Effector memory CD4-positive, alpha-beta T cell (primary cell): Measurements from ENCODE around the gene PTCHD1.

Experiments
- DNase-seq, 3 donors: peaks; one replicate each; pipeline ENCODE4 v3.0.0-alpha.2; 2020
- H3K27ac ChIP-seq: 2 replicates; pipeline ENCODE4 v1.7.0; 2013; ENCODE audit warnings: mild to moderate bottlenecking, low read length, moderate library complexity; ENCODE audit not compliant: insufficient read depth, poor library complexity, severe bottlenecking
- H3K27me3 ChIP-seq: replicated peaks from 2 replicates; pipeline ENCODE4 v1.7.0; 2013; ENCODE audit warnings: mild to moderate bottlenecking, low read length; ENCODE audit not compliant: insufficient read depth, control insufficient read depth, poor library complexity, severe bottlenecking
- H3K36me3 ChIP-seq: 2 replicates; pipeline ENCODE4 v1.7.0; 2013; ENCODE audit warnings: mild to moderate bottlenecking, low read length, moderate library complexity; ENCODE audit not compliant: control insufficient read depth, insufficient read depth
- H3K4me1 ChIP-seq: 2 replicates; pipeline ENCODE4 v1.7.0; 2013; ENCODE audit warnings: low read length, mild to moderate bottlenecking; ENCODE audit not compliant: control insufficient read depth, insufficient read depth, poor library complexity, severe bottlenecking
- H3K4me3 ChIP-seq: 2 replicates; pipeline ENCODE4 v1.7.0; 2013; ENCODE audit warnings: low read length, low read depth, mild to moderate bottlenecking; ENCODE audit not compliant: insufficient read depth, poor library complexity, severe bottlenecking
- H3K9me3 ChIP-seq: 2 replicates; pipeline ENCODE4 v1.7.0; 2013; ENCODE audit warnings: mild to moderate bottlenecking, low read length, moderate library complexity; ENCODE audit not compliant: control insufficient read depth

PTCHD1 gene

DNA sequence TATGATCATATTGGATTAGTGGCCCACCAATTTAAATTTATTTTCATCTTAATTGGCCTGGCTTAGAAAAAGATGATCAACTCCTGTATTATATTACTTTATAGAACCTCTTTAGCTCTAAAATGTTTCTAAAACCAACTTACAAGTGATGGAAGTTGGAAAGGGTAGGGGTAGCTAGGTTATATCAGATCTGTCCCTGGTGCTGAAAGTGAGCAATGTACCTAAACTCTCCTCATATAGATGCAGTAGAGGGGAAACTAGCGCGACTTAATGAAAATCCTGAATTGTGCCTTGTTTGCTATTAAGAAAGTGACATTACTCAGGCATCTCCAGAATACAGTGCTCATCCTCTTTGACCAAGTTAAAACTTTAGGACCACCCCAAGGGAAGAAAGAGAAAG, 7.5 kb upstream of the PTCHD1 start:
- DNase-seq, result no peak
- Histone ChIP-seq H3K9me3 (no peaks in the 10 kb centered on the region), H3K36me3 (no peaks in the 10 kb centered on the region), H3K4me1 (no peaks in the 10 kb centered on the region), H3K27me3 (no peaks in the 10 kb centered on the region), H3K4me3 (no peak overlapping the region), H3K27ac (no peak overlapping the region)

DNA sequence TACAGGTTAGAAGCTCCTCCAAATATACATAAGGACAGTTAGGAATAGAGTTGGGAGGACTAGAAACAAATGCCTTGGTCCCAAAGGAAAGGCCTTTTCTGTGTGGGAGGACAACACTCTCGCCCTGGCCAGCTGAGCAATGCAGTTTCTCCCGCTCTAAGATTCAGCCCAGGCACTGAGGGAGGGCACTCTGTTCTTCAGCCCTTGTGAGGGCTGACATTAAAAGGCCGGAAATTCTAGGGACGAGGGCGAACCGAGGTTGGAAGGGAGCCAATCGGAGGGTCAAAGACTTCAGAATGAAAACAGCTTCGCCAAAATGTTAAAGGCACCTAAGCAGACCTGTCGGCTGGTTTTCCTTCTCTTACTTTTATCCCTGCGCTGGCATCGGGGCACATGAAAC, 2.9 kb upstream of the PTCHD1 start:
- no peaks in the 10 kb centered on the region for H3K9me3 ChIP-seq
- no peak overlapping the region for H3K4me3 ChIP-seq
- H3K27me3 ChIP-seq, result no peaks in the 10 kb centered on the region

DNA sequence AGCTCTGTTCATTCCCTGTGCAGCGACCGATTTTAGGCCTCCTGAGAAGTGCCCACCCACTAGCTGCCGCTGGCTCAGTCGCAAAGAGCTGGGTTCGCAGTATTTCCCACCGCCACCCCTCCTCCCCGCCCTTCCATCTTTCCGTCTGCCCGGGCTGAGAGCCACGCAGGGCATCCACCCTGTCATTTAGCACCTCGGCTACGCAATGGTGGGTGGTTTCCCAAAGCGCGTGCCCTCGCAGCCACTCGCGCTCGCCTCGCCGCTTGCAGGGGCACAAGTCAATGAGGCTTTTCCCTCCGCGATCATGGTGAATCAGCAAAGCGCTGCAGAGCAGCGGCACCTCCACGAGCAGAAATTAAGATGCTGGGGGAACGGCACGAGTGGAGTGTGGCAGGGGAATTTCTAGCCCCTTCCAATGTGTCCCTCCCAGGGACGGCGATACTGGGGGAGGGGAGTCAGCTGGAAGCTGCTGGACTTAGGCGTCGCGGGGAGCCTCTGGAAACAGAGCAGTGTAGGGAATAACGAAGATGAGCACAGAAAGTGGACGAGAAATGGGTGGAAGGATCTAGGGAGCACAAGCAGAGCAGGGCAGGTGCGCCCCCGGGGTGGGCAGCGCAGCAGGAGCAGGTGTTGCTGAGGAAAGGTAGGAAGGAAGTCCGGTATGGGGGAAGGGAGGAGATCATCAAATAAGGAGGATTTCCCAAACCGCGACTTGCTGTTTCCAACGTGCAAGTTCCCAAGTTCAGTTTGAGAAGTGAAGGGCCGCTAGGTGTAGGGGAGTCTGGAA, 2.4 kb upstream of the PTCHD1 start:
- H3K9me3 ChIP-seq, result no peaks in the 10 kb centered on the region
- DNase-seq, result no peak
- no peaks in the 10 kb centered on the region for H3K4me1 ChIP-seq
- no peaks in the 10 kb centered on the region for H3K27me3 ChIP-seq
- no peaks in the 10 kb centered on the region for H3K36me3 ChIP-seq
- no peak overlapping the region for H3K4me3 ChIP-seq
- H3K27ac ChIP-seq, result no peak overlapping the region

More for the DNA sequence above, 2.9 kb upstream of the PTCHD1 start:
- DNase-seq, result no peak
- Histone ChIP-seq H3K4me1 (no peaks in the 10 kb centered on the region), H3K36me3 (no peaks in the 10 kb centered on the region), H3K27ac (no peak overlapping the region)

DNA sequence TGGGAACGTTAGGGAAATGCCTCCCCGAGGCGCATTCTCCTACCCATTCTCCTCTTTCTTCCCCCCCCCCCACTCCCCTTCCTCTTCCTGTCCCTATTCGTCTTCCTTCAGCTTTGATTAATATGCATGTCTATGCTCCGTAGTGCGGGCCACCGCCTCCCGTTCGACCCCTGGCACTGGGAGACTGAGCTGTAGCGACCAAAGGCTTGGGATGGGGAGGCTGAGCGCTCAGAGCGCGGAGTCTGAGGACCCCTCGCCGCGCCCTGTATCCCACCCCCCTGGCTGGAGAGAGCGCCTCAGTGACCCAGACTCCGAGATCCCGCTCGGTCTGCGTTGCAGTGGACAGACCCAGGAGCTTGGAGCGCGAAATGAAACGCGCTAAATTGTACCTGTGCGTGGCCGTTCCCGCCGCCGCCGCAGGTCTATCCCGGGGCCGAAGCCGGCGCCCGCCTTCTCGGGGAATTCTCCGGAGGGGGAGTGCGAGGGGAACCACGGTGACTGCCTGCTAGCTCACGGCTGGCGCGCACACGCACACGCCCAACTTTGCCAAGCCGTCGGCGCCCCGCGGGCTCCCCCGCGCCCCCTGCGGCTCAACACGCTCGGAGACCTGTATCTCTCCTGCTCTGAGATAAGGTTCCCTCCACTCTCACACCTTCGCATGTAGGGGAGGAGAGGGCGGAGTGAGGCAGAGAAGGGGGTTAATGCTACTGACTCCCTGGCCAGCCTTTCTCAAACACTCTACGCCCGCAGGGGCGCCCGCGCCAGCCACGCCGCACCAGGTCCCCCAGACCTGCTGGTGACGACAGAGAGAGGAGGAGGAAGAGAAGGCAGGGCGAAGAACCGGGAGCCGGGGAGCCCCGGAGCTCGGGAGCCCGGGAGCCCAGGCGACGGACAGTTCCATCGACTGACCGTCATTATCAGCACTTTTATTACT, 1.5 kb upstream of the PTCHD1 start:
- Histone ChIP-seq H3K27me3 (no peaks in the 10 kb centered on the region), H3K4me3 (no peak overlapping the region), H3K4me1 (no peaks in the 10 kb centered on the region), H3K9me3 (no peaks in the 10 kb centered on the region), H3K36me3 (no peaks in the 10 kb centered on the region), H3K27ac (no peak overlapping the region)
- DNase-seq, result no peak

DNA sequence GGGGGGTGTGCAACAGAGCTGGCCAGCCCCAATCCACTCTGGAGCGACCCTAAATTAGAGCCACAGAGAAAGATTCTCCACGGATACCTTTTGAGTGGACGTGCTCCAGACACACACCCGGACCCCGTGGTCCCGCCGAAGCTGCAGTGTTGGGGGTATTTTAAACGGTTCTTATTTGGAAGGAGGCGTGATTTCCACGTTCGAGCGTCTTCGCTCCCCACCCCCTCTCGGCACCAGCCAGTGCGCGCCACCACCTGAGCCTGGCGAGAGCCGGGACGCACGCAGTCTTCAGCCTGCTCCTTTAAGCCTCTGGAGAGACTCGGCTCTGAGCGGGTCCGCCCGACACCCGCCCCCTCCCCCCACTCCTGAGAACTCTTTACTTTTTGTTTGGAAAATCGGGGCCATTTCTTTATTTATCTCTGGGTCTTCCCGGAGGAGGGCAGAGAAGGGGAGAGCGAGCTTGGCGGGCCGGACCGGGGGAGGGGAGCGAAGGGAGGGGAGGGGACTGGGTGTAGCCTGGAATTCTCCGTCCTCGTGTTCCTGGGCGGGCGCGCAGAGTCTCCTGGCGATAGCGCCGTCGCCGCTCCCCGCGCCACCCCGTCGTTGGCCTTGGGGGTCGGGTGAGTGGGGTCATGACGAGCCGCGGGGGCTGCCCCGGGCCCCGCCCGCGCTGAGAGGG, 668 bp upstream of the PTCHD1 start:
- Histone ChIP-seq H3K27me3 (no peaks in the 10 kb centered on the region), H3K27ac (no peak overlapping the region), H3K9me3 (no peaks in the 10 kb centered on the region), H3K36me3 (no peaks in the 10 kb centered on the region), H3K4me1 (no peaks in the 10 kb centered on the region), H3K4me3 (no peak overlapping the region)
- no peak for DNase-seq

DNA sequence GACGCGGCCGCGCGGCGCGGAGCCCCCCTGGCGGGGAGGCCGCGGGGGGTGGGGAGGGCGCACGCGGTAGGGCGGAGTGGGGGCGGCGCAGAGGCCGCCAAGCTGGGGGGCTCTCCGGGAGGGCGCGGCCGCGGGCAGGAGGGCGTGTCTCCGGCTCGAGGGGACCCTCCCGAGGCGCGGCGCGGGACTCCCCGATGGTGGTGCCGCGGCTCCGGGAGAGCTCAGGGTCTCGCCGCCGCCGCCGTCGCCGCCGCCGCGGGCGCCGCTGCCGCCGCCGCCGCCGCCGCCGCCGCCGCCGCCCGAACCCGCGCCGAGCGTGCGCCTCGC, 165 bp upstream of the PTCHD1 start:
- H3K36me3 ChIP-seq, result no peaks in the 10 kb centered on the region
- no peak overlapping the region for H3K27ac ChIP-seq
- no peak for DNase-seq
- no peak overlapping the region for H3K4me3 ChIP-seq
- H3K9me3 ChIP-seq, result no peaks in the 10 kb centered on the region
- no peaks in the 10 kb centered on the region for H3K4me1 ChIP-seq
- H3K27me3 ChIP-seq, result no peaks in the 10 kb centered on the region

DNA sequence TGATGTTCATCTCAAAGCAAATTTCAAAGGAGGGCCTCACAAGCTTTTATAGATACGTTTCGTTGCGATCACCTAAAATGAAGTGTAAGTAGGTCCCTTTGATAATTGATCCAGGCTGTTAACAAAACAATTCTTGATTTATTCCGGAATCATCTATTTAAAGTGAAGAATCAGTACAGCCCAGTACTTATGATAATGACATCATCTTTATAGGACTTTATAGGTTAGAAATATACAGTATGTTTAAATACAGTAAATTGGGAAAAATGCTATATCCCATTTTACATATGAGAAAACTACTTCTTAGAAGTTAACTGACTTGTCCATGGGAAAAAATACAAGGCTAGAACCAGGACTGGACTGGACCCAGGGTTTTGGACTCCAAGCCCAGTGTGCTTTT, 3.7 kb downstream of the PTCHD1 start:
- H3K27me3 ChIP-seq, result no peaks in the 10 kb centered on the region
- no peaks in the 10 kb centered on the region for H3K9me3 ChIP-seq
- no peaks in the 10 kb centered on the region for H3K36me3 ChIP-seq
- no peak overlapping the region for H3K4me3 ChIP-seq
- H3K4me1 ChIP-seq, result no peaks in the 10 kb centered on the region
- H3K27ac ChIP-seq, result no peak overlapping the region
- DNase-seq, result no peak

DNA sequence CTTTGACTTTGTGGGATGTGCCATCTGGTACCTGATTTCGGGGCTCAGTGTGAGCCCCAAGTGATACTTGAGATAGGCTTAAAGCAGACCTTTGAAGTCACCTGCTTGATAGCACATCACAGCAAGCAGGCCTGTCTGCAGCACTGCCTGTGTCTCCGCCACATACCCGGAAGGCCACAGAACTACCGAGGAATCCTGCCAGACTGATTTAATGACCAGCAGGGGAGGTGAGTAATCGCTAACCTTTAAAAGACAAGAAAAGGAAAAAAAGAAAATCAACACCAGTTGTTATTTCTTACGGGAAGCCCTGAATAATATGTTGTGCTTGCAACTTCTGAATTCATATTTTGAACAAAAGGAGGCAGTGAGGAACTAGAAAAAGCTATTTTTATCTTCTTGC, 6.8 kb downstream of the PTCHD1 start:
- no peaks in the 10 kb centered on the region for H3K9me3 ChIP-seq
- no peak overlapping the region for H3K4me3 ChIP-seq
- no peaks in the 10 kb centered on the region for H3K4me1 ChIP-seq
- DNase-seq, result no peak
- no peak overlapping the region for H3K27ac ChIP-seq
- H3K36me3 ChIP-seq, result no peaks in the 10 kb centered on the region
- H3K27me3 ChIP-seq, result no peaks in the 10 kb centered on the region

DNA sequence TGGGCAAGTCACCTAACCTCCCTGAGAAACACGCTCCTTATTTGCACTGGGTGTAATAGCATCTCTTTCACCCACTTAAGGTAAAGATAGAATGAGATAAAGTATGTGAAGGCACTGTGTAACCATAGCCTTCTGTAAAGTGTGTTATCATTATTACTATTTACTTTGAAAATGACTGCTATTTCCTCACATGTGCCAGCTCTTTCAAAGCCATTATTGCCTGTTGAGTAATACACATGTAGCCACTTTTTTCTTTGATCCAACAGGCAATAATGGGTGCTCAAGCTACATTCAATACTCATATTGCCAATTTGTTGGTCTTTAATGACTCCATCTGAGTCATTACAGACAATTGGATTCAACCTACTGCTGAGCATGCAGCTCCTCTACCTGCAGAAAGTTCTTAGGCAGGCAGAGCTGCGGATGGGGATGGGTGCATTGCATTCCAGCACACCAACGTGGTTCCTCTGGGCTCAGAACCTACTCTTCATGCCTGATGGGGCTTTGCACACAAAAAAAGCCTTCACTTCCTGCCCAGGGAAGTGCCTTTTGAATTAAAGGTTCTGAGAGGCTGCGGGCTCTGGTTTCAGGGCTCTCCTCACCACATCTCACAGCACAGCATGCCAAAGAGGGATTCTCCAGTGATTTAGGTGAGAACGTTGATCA, 9.7 kb downstream of the PTCHD1 start:
- H3K27me3 ChIP-seq, result no peaks in the 10 kb centered on the region
- H3K4me3 ChIP-seq, result no peak overlapping the region
- H3K9me3 ChIP-seq, result no peaks in the 10 kb centered on the region
- H3K4me1 ChIP-seq, result no peaks in the 10 kb centered on the region
- DNase-seq, result no peak
- H3K36me3 ChIP-seq, result no peaks in the 10 kb centered on the region
- no peak overlapping the region for H3K27ac ChIP-seq
